ENCODE measurements around the gene ETV3L. TPM values are rescaled to one million over a fixed set of nuclear protein-coding genes. Genes with fewer than 3 reads are reported as not detected.
A peak's percentile ranks its signal among the peaks of the same experiment; 100 is the strongest.

ETV3L gene
- total RNA-seq, 1 donor from 2014 or later: not detected

DNA sequence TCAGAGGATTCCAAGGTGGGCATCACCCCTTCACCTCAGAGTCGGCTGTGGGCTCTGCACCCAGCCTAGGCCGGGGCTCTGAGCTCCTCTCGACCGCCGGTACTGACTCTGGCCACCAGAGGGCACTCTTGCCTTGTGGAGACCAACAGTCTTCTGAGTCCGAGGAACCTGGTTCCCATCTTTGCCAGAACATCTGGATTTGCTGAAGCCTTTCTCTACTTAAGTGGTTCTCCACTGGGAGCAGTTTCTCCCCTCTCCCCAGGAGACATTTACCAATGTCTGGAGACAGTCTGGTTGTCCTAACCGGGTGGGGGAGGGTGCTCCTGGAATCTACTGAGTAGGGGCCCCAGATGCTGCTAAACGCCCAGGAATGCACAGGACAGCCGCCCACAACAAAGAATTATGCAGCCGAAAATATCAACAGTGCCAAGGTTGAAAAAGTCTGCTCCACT is 9.4 kb downstream of the ETV3L start:
- TF ChIP-seq, protein P1, sequence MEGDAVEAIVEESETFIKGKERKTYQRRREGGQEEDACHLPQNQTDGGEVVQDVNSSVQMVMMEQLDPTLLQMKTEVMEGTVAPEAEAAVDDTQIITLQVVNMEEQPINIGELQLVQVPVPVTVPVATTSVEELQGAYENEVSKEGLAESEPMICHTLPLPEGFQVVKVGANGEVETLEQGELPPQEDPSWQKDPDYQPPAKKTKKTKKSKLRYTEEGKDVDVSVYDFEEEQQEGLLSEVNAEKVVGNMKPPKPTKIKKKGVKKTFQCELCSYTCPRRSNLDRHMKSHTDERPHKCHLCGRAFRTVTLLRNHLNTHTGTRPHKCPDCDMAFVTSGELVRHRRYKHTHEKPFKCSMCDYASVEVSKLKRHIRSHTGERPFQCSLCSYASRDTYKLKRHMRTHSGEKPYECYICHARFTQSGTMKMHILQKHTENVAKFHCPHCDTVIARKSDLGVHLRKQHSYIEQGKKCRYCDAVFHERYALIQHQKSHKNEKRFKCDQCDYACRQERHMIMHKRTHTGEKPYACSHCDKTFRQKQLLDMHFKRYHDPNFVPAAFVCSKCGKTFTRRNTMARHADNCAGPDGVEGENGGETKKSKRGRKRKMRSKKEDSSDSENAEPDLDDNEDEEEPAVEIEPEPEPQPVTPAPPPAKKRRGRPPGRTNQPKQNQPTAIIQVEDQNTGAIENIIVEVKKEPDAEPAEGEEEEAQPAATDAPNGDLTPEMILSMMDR (IDR thresholded peaks at IDR 0.05; ENCODE audit: insufficient read depth, low read length, poor library complexity, severe bottlenecking): peak; percentile 93
- H3K36me3 ChIP-seq (ENCODE audit: control insufficient read depth, insufficient read depth, low read length): no peaks in the 10 kb centered on the region
- no peak overlapping the region for H3K4me3 ChIP-seq (ENCODE audit: low read depth, low read length)
- DNase-seq (ENCODE audit: low read depth): no peak
- peaks cover 4% of the 10 kb centered on the region for H3K27me3 ChIP-seq (ENCODE audit: control insufficient read depth, insufficient read depth, low read length)

DNA sequence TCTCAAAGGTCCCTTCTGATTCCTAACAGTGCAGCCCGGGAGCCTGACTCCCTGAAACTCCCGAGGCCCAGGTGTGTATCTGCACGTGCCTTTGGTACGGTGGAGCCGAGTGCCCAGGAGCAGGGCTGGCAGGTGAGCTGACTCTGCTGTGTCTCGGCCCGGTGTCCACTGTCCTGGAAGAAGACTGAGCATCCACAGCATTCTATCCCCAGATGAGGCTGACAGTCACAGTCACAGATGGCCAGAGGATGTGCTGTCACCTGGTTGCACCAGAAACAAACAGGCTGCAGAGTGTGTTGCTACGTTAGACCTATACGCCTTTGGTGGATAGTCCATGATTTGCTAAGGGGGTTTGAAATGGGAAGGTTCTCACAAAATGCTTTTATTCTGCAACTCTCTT is 9.8 kb downstream of the ETV3L start:
- TF ChIP-seq, protein P1 (IDR thresholded peaks at IDR 0.05; ENCODE audit: insufficient read depth, low read length, poor library complexity, severe bottlenecking): no peak
- H3K27me3 ChIP-seq (ENCODE audit: control insufficient read depth, insufficient read depth, low read length): peaks cover 4% of the 10 kb centered on the region
- no peak overlapping the region for H3K4me3 ChIP-seq (ENCODE audit: low read depth, low read length)
- no peak for DNase-seq (ENCODE audit: low read depth)
- no peaks in the 10 kb centered on the region for H3K36me3 ChIP-seq (ENCODE audit: control insufficient read depth, insufficient read depth, low read length)

DNA sequence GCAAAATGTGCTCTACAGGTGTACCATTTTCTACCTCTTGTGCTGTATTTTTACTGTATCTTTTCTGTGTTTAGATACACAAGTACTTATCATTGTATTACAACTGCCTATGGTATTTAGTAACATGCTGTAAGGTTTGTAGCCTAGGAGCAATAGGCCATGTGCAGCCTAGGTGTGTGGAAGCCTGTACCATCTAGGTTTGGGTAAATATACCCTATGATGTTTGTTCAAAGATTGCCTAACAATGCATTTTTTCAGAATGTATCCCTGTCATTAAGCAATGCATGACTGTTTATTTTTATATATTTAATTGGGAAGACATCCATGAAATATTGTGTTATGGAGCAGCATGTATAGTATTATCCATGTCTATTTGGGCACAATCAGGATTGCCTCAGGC is 11.0 kb downstream of the ETV3L start:
- H3K36me3 ChIP-seq (ENCODE audit: control insufficient read depth, insufficient read depth, low read length): no peaks in the 10 kb centered on the region
- H3K27me3 ChIP-seq (ENCODE audit: control insufficient read depth, insufficient read depth, low read length): peaks cover 4% of the 10 kb centered on the region
- H3K4me3 ChIP-seq (ENCODE audit: low read depth, low read length): no peak overlapping the region
- no peak for DNase-seq (ENCODE audit: low read depth)
- TF ChIP-seq, protein P1 (IDR thresholded peaks at IDR 0.05; ENCODE audit: insufficient read depth, low read length, poor library complexity, severe bottlenecking): no peak

DNA sequence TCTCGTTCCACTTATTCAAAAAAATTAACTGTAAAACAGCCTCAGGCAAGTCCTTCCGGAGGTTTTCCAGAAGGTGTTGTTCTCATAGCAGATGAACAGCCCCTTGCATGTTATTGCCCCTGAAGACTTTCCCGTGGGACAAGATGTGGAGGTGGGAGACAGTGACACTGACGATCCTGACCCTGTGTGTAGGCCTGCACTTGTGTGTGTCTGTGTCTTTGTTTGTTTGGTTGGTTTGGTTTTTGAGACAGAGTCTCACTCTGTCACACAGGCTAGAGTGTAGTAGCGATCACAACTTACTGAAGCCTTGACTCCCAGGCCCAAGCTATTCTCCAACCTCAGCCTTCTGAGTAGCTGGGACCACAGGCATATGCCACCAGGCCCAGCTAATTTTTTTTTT is 12.6 kb downstream of the ETV3L start:
- H3K36me3 ChIP-seq (ENCODE audit: control insufficient read depth, insufficient read depth, low read length): no peaks in the 10 kb centered on the region
- peaks cover 4% of the 10 kb centered on the region for H3K27me3 ChIP-seq (ENCODE audit: control insufficient read depth, insufficient read depth, low read length)
- TF ChIP-seq, protein P1 (IDR thresholded peaks at IDR 0.05; ENCODE audit: insufficient read depth, low read length, poor library complexity, severe bottlenecking): no peak
- H3K4me3 ChIP-seq (ENCODE audit: low read depth, low read length): no peak overlapping the region
- DNase-seq (ENCODE audit: low read depth): no peak

DNA sequence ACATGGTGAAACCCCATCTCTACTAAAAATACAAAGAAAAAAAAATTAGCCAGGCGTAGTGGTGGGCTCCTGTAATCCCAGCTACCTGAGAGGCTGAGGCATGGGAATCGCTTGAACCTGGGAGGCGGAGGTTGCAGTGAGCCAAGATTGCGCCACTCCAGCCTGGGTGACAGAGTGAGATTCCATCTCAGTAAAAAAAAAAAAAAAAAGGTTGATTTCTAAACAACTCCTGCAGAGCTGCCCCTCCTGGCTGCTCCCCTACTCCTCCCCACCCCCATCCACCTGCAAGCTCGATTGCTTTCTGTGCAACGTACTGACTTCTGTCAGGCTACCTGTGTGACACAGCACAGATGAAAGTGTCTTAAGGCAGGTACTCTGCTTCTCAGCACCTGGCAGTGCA is 13.3 kb downstream of the ETV3L start:
- no peak for DNase-seq (ENCODE audit: low read depth)
- TF ChIP-seq, protein P1 (IDR thresholded peaks at IDR 0.05; ENCODE audit: insufficient read depth, low read length, poor library complexity, severe bottlenecking): no peak
- no peaks in the 10 kb centered on the region for H3K27me3 ChIP-seq (ENCODE audit: control insufficient read depth, insufficient read depth, low read length)
- no peaks in the 10 kb centered on the region for H3K36me3 ChIP-seq (ENCODE audit: control insufficient read depth, insufficient read depth, low read length)
- no peak overlapping the region for H3K4me3 ChIP-seq (ENCODE audit: low read depth, low read length)

DNA sequence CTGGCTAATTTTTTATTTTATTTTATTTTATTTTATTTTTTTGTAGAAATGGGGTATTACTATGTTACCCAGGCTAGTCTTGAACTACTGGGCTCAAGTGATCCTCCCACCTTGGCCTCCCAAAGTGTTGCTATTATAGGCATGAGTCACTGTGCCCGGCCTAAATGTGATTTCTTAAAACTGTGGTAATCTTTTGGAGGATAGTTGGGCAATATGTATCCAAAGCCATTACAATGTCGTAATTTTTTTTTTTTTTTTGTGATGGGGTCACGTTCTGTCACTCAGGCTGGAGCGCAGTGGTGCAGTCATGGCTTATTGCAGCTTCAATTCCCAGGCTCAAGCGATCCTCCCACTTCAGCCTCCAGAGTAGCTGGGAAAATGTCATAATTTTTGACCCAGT is 14.2 kb downstream of the ETV3L start:
- Histone ChIP-seq H3K27me3 (ENCODE audit: control insufficient read depth, insufficient read depth, low read length) (no peaks in the 10 kb centered on the region), H3K4me3 (ENCODE audit: low read depth, low read length) (no peak overlapping the region), H3K36me3 (ENCODE audit: control insufficient read depth, insufficient read depth, low read length) (no peaks in the 10 kb centered on the region)
- no peak for DNase-seq (ENCODE audit: low read depth)
- TF ChIP-seq, protein P1 (IDR thresholded peaks at IDR 0.05; ENCODE audit: insufficient read depth, low read length, poor library complexity, severe bottlenecking): no peak
